Heart right ventricle (tissue), 16 donors: ENCODE data around the gene LSG1. TPM values are rescaled to one million over a fixed set of nuclear protein-coding genes. Genes with fewer than 3 reads are reported as not detected.

Source experiments
- ATAC-seq, 8 donors: fragments of 200-7000 bp; cut with Tn5 transposase; one replicate each; pipeline ENCODE4 v1.9.1; 2020; ENCODE audit warnings: mild to moderate bottlenecking in 8 of 8, moderate library complexity in 8 of 8, moderate number of reproducible peaks in 1 of 8
- DNase-seq, 2 donors: peaks; one replicate each; pipeline ENCODE4 v3.0.0-alpha.2; 2020
- H3K27ac ChIP-seq, 10 donors: fragments of 200-600 bp; sonication (generic) in 2 of 10; one replicate each; pipeline versions ENCODE4 v1.5.0 to v1.8.0; 2020 to 2022; ENCODE audit warnings: mild to moderate bottlenecking in 3 of 10
- H3K27me3 ChIP-seq, 7 donors: fragments of 200-600 bp; one replicate each; pipeline ENCODE4 v1.8.0; 2021 to 2022; ENCODE audit warnings: mild to moderate bottlenecking in 2 of 7
- H3K36me3 ChIP-seq, 9 donors: fragments of 200-600 bp; sonication (generic) in 1 of 9; one replicate each; pipeline versions ENCODE4 v1.5.0 to v1.8.0; 2020 to 2022; ENCODE audit warnings: mild to moderate bottlenecking in 2 of 9
- H3K4me1 ChIP-seq, 9 donors: fragments of 200-600 bp; sonication (generic) in 1 of 9; one replicate each; pipeline versions ENCODE4 v1.5.0 to v1.8.0; 2020 to 2022; ENCODE audit warnings: mild to moderate bottlenecking in 4 of 9
- H3K4me3 ChIP-seq, 10 donors: fragments of 200-600 bp; sonication (generic) in 2 of 10; one replicate each; pipeline versions ENCODE4 v1.5.0 to v1.8.0; 2020 to 2022; ENCODE audit warnings: mild to moderate bottlenecking in 7 of 10, moderate library complexity in 2 of 10
- H3K9me3 ChIP-seq, 11 donors: fragments of 200-600 bp in 10 of 11; sonication (generic) in 2 of 11; one replicate each; pipeline versions ENCODE4 v1.5.0 to v1.8.0; 2013 to 2022; ENCODE audit warnings: mild to moderate bottlenecking in 2 of 11, control low read depth in 1 of 11, moderate library complexity in 1 of 11
- WGBS, 2 donors: extraction: QIAGEN DNeasy Blood & Tissue Kit; methylation state at CpG; one replicate each; pipeline ENCODE4 v1.1.7; 2013; ENCODE audit warnings: inconsistent platforms in 1 of 2; 5-methylcytosine and 5-hydroxymethylcytosine counted together
- intact Hi-C, 10 donors: fragments of 100-400 bp; cut with DNase I; formaldehyde crosslinking; loops; one replicate each; pipeline versions ENCODE4 v1.11.1 to v1.14.2; 2022
- polyA plus RNA-seq, 2 donors: library from polyadenylated mRNA; stranded (reverse); fragments of 200-250 nt; gene quantifications; one replicate each; pipeline ENCODE4 v1.2.3, GENCODE V29; 2013
- total RNA-seq, 10 donors: library from RNA; stranded (reverse); fragmentation: NEBNext Ultra II Directional in 3 of 10; extraction: Animal tissue kit (Norgen Biotek cat#: 25700) in 3 of 10; gene quantifications; one replicate each; pipeline versions ENCODE4 v1.2.1 to v1.2.4, GENCODE V29; 2021 to 2023
- TF ChIP-seq, protein P1 (sequence below), 9 donors: fragments of 200-600 bp; sonication (generic) in 2 of 9; IDR thresholded peaks; one replicate each; pipeline versions ENCODE4 v1.5.0 to v1.8.0; 2021 to 2022; ENCODE audit warnings: antibody characterized with exemption in 9 of 9, mild to moderate bottlenecking in 5 of 9, moderate library complexity in 1 of 9
- donor health status: Arrhythmogenic right ventricular cardiomyopathy.
- donor health status: ischemic (EF 13 %, LVEDD 7.1; RV severe dilation, severe dysfunction).
- donor health status: healthy with polysubstance abuse.
- donor health status: DM: no; HTN: yes; CAD: no.
- donor health status: DM: no; HTN: no; CAD: no.
- donor health status: ischemic (EF 25% LVEDD 6.9; RV normal size, moderate dysfunction).
- donor health status: ischemic (EF 25% LVEDD 5.7; RV mildly dilated, moderate dysfunction).
- donor health status: healthy.
- donor health status: DM: yes; HTN: yes; CAD: no.
- donor health status: Ischemic cardiomyopathy.
- donor health status: ischemic (EF 35%, LVEDD 5.7; RV mildly dilated, moderate dysfunction).
- donor health status: nonischemic (EF 11% LVEDD 7.7; RV severe dilation, severe dysfunction).
- donor health status: DM: yes; HTN: yes; CAD: no.
- donor health status: PGD.
- donor health status: ischemic (EF 29% LVEDD 5.4; RV normal size, mild dysfunction).
- donor health status: nonischemic (EF 23%, LVEDD 6.1; RV moderate dilation, normal function).

LSG1 gene
- total and polyA plus RNA-seq, 12 donors = 11.3 to 22.1 (median 18.5) TPM

- peak overlapping the region in 3 of 10 donors; percentile 7 to 31 (median 25) for H3K27ac ChIP-seq
- no peak overlapping the region for H3K4me3 ChIP-seq
- ATAC-seq = peak in 7 of 8 donors; percentile 77 to 93 (median 82)
- no peaks in the 10 kb centered on the region for H3K27me3 ChIP-seq
- intact Hi-C loops = no loop called here
- peaks cover 0 to 7% (median 0%) of the 10 kb centered on the region in 11 donors for H3K9me3 ChIP-seq
- peaks cover 0 to 22% (median 11%) of the 10 kb centered on the region in 9 donors for H3K4me1 ChIP-seq
- no peaks in the 10 kb centered on the region for H3K36me3 ChIP-seq
- TF ChIP-seq, protein P1, sequence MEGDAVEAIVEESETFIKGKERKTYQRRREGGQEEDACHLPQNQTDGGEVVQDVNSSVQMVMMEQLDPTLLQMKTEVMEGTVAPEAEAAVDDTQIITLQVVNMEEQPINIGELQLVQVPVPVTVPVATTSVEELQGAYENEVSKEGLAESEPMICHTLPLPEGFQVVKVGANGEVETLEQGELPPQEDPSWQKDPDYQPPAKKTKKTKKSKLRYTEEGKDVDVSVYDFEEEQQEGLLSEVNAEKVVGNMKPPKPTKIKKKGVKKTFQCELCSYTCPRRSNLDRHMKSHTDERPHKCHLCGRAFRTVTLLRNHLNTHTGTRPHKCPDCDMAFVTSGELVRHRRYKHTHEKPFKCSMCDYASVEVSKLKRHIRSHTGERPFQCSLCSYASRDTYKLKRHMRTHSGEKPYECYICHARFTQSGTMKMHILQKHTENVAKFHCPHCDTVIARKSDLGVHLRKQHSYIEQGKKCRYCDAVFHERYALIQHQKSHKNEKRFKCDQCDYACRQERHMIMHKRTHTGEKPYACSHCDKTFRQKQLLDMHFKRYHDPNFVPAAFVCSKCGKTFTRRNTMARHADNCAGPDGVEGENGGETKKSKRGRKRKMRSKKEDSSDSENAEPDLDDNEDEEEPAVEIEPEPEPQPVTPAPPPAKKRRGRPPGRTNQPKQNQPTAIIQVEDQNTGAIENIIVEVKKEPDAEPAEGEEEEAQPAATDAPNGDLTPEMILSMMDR (IDR thresholded peaks at IDR 0.05) = peak in 3 of 9 donors; percentile 23 to 42 (median 36)
- DNase-seq = peak in 1 of 2 donors; percentile 74
- WGBS, 2 donors = 34 to 37% methylated on average over 6 of the region's 6 CpGs
Observed at GRCh38 chr3:194711913-194712312, 39.9 kb upstream of the LSG1 start.

GRCh38 chr3:194711286-194711685 lies 39.3 kb upstream of the LSG1 start:
- Histone ChIP-seq H3K36me3 (no peaks in the 10 kb centered on the region), H3K27me3 (no peaks in the 10 kb centered on the region), H3K9me3 (peaks cover 0 to 7% (median 0%) of the 10 kb centered on the region in 11 donors), H3K4me1 (peaks cover 0 to 22% (median 11%) of the 10 kb centered on the region in 9 donors), H3K27ac (peak overlapping the region in 2 of 10 donors; percentile 7 to 31), H3K4me3 (no peak overlapping the region)
- ATAC-seq (no peak), DNase-seq (no peak)
- WGBS, 2 donors = 88 to 96% methylated on average over 3 of the region's 3 CpGs
- intact Hi-C loops = no loop called here
- TF ChIP-seq, protein P1 (IDR thresholded peaks at IDR 0.05) = no peak

GRCh38 chr3:194707147-194707540 lies 35.2 kb upstream of the LSG1 start:
- 90 to 93% methylated on average over 7 of the region's 7 CpGs for WGBS, 2 donors
- Histone ChIP-seq H3K27me3 (no peaks in the 10 kb centered on the region), H3K4me3 (no peak overlapping the region), H3K4me1 (peaks cover 0 to 12% (median 8%) of the 10 kb centered on the region in 9 donors), H3K27ac (no peak overlapping the region), H3K36me3 (no peaks in the 10 kb centered on the region), H3K9me3 (peaks cover 0 to 7% (median 0%) of the 10 kb centered on the region in 11 donors)
- DNase-seq = no peak
- TF ChIP-seq, protein P1 (IDR thresholded peaks at IDR 0.05) = no peak
- ATAC-seq = no peak
- intact Hi-C loops = no loop called here

GRCh38 chr3:194705761-194706160 lies 33.8 kb upstream of the LSG1 start:
- no peak for ATAC-seq
- H3K4me3 ChIP-seq = no peak overlapping the region
- WGBS, 2 donors = 76 to 85% methylated on average over 10 to 11 of the region's 11 CpGs
- no peak overlapping the region for H3K27ac ChIP-seq
- H3K9me3 ChIP-seq = peaks cover 0 to 7% (median 0%) of the 10 kb centered on the region in 11 donors
- H3K36me3 ChIP-seq = no peaks in the 10 kb centered on the region
- no peak for DNase-seq
- H3K27me3 ChIP-seq = no peaks in the 10 kb centered on the region
- intact Hi-C loops = no loop called here
- TF ChIP-seq, protein P1 (IDR thresholded peaks at IDR 0.05) = no peak
- no peaks in the 10 kb centered on the region for H3K4me1 ChIP-seq
